ENCODE results near the gene VMAC.

VMAC gene

DNA sequence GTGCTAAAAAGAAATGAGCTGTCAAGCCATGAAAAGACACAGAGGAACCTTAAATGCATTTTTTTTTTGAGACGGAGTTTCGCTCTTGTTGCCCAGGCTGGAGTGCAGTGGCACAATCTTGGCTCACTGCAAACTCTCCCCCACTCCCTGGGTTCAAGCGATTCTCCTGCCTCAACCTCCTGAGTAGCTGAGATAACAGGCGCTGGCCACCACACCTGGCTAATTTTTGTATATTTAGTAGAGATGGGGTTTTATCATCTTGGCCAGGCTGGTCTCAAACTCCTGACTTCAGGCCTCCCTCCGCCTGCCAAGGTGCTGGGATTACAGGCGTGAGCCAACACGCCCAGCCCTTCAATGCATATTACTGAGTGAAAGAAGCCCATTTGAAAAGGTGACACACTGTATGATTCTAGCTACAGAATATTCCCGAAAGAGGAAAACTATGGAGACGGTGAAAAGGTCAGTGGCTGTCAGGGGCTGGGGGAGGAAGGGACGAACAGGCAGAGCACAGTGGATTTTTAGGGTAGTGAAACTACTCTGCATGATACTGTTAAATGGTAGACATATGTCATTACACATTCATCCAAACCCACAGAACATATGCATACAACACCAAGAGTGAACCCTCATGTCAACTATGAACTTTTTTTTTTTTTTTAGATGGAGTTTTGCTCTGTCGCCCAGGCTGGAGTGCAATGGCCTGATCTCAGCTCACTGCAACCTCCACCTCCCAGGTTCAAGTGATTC, 20.4 kb upstream of the VMAC start:
- DNase-seq = peak; percentile 67

DNA sequence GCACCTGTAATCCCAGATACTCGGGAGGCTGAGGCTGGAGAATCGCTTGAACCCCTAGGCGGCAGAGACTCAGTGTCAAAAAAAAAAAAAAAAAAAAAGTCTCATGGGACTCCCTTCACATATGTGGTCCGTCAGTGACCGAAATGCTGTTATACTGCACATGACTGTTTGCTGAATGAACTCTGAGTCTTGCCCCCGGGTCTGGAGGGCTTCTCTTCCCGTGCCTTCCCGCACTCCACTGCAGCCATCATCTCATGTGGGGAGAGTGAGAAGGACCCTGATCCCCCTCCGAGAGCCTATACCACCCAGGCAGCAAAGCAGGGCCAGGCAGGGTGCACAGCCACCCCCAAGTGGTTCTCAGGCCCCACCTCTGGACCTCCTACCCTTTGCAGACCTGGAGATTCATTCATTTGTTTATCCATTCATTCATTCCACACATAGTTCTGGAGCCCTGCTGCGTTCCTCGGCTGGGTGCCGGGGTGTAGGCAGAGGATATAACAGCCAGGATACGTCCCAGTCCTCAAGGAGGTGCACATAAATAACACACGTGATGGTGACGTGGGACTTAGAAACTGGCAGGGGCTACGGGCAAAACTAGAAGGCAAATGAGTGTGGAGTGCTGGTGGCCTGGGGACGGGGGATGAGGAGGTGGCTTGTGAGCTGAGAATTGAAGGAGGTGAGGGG, 15.2 kb upstream of the VMAC start:
- DNase-seq = no peak

DNA sequence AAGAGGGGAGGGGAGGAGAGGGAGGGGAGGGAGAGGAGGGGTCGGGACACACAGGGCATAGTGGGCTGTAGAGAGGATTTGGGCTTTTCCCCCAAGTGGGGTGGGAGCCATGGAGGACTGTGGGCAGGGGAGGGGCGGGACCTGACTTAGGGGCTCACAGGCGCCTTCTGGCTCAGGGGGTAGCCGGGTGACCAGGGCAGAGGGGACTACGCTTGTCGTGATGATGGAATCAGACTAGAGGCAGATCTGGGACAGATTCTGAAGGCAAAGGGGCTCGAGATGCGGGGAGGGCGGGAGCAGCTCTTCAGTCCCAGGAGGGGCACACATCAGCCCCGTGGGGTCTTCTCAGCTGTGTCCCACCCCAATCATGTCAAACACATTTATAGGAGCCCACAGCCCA, 14.6 kb upstream of the VMAC start:
- no peak for DNase-seq

- no peak for DNase-seq
Observed at GRCh38 chr19:5891572-5891937, 13.1 kb upstream of the VMAC start.

DNA sequence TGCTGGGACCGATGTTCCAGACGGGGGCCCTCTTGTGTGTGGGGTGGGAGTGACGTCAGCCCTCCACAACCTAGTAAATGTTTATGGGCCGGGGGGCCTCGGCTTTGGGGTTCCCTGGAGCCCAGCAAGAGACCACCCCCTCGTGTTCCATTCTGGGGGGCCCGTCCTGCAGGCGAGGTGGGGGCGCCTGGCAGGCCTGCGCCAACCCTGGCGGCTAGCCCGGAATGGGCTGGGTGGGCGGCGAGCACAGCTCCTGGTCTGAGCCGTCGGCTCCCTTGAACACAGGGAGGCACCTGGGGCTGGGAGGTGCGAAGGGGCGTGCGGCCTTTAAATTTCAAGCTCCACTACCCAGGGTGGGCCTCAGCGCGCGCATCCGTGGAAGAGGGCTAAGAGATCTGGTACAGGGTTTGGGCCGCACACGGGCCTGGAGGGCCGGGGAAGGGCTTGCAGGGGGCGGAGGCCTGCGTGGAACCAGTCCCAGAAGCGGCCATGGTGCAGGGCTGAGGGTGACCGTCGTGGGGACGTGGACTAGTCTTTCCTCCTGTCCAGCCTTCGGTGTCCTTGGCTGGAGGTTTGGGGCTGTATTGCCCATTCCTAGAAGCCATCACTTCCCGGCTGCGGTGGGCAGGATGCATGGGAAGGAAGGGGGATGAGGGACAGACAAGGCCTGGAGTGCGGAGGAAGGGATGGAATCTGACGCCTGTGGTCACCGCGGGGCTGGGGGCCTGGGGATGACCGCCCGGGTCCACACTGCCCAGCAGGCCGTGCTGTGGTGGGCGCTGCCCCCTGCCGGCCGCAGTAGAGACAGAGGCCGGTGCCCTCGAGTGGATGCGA, 12.5 kb upstream of the VMAC start:
- peak; percentile 40 for DNase-seq

DNA sequence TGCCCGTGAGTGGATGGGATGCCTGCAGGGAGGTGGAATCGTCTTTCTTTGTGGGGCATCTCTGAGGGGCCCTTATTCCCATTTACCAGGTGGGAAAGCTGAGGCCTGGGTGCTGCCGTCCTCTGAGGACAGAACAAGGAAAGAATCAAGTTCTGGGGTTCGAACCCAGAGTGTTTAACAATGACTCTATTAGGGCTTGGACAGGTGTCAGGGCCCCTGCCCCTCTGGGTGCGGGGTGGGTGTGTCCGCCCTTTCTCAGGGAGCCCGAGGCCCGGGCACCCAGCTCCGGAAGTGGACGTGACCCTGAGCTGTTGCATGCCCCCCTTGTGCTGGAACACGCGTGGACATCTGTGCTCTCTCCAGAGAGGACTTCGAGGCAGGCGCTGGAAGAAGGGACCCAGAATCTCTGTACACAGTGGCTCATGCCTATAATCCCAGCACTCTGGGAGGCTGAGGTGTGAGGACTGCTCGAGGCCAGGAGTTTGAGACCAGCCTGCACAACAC, 11.8 kb upstream of the VMAC start:
- DNase-seq = no peak

- DNase-seq = no peak
Observed at GRCh38 chr19:5893296-5893903, 11.3 kb upstream of the VMAC start.

DNA sequence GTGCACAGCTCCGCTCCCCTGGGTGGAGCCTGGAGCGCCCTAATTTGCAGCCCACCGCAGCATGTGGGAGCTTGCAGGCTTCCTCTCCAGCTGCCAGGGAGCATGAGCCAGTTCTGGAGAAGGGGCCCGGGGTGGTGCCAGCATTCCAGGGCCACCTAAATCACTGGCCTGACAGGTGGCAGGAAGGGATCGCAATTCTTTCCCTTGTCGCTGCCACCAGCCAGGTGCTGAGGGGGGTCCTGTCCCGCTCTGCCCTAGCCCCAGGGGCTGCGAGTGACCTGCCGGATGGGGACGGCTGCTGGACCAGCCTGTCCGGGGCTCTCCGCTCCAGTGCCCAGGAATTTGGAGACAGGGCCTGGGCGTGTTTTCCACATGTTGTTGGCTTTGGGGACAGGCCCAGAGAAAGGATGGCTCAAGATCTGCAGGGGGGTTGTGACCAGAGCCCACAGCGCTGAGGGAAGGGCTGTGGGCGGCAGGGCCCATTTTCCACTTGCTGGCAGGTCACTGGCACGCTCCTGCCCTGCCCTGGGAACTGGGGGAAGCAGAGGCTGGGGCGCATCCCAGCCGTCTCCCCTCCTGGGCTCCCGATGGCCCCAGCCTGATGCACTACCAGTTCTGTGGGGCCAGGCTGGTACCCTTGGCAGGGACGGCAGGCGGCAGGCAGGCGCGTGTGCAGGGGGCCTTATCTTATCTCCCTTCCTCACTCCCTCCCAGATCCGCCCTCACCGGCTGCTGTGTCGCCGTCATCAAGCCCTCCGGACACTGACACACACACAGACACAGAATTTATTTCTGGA, 10.6 kb upstream of the VMAC start:
- DNase-seq = no peak

GRCh38 chr19:5894704-5895349, 9.8 kb upstream of the VMAC start:
- no peak for DNase-seq

DNA sequence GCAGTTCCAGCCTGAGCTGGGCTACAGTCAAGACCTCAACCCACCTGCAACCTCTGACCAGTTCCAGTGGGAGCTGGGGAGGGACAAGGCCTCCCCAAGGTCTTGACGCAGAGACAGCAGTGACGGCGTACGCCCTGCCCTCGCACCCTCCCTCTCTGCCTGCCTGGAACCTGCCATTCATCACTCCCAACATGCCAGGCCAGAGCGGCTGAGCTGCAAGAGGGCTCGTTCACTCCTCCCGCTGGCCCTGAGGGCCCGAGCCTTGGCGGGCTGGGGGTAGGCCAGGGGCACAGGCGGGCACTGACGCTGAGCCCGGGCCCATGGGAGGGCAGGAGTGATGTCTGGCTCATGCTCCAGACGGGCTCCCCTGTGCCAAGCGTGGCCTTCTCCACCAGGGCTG, 9.3 kb upstream of the VMAC start:
- DNase-seq = no peak

- no peak for DNase-seq
Observed at GRCh38 chr19:5895890-5896289, 8.8 kb upstream of the VMAC start.

DNA sequence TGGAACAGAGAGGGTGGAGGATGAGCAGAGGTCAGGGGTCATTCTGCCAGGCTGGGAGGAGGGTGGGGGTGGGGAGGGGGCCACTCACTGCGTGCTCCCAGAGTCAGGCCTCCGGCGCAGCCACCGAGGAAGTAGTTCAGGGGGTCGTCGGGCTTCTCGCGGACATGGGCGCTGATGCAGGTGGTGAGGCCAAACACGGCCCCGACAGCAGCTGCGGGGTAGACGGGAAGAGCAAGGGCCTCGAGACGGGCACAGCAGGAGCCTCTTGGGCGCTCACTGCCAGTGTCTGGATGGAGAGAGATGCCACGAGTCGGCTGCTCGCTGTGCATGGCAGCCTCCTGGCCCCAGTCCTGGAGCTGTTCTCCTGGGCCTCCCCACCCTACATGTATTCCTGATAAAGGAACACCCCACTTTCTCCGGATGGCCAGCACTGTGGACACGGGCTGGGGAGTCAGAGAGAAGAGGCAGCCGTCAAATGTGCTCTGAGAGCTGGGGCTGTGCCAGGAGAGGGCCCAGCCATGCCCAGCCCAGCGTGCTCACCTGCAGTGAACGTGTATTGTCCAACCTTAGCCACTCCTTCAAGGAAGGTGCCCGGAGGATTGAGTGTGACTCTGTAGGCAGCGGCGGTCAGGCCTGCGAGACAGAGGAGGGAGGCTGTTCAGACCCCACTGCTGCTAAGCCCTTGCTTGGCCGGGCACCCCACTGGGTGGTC, 8.2 kb upstream of the VMAC start:
- no peak for DNase-seq

- no peak for DNase-seq
Observed at GRCh38 chr19:5897189-5897969, 7.3 kb upstream of the VMAC start.

GRCh38 chr19:5899728-5900526, 4.7 kb upstream of the VMAC start:
- no peak for DNase-seq

GRCh38 chr19:5900976-5901375, 3.7 kb upstream of the VMAC start:
- no peak for DNase-seq

- DNase-seq = peak; percentile 23
Observed at GRCh38 chr19:5903056-5903623, 1.5 kb upstream of the VMAC start.

GRCh38 chr19:5903624-5904351, 884 bp upstream of the VMAC start, which contains the start of gene NDUFA11:
Gene NDUFA11 (minus strand): TSS chr19:5903790. CDS start chr19:5903708, 82 bp downstream.
- DNase-seq = peak; percentile 98

DNA sequence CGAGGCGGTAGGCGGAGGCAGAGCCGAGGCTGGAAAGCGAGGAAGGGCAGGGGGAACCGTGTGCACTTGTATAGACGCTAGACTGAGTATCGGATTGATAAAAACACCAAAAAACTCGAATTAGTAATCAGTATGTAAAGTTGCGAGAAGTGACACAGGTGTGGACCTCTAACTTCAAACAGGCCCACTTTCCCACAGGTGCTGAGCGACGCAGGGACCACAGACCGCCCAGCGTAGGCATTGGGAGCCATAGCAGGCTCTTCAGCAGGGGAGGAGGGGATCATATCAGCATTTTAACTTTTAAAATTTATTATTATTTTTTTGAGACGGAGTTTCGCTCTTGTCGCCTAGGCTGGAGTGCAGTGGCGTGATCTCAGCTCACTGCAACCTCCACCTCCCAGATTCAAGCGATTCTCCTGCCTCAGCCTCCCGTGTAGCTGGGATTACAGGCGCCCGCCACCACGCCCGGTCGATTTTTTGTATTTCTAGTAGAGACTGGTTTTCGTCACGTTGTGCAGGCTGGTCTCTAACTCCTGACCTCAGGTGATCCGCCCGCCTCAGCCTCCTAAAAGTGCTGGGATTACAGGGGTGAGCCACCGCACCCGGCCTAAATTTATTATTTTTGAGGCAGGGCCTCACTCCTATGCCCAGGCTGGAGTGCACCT, 574 bp downstream of the VMAC start:
- no peak for DNase-seq
